K562 (cell line): ENCODE data around the gene GET4. TPM values are rescaled to one million over a fixed set of nuclear protein-coding genes. Genes with fewer than 3 reads are reported as not detected.

ENCODE experiments used
- ATAC-seq: fragments of 200-7000 bp; cut with Tn5 transposase; 3 replicates; pipeline ENCODE4 v1.9.1; 2020; ENCODE audit warnings: moderate library complexity
- BruUV-seq: library from RNA; stranded (reverse); fragments of 400-500 nt; replicated peaks from 2 replicates; lab custom pipeline; 2021; lab: Mats Ljungman, UMichigan
- CTCF ChIA-PET: fragments of 300-600 bp; formaldehyde crosslinking; extraction: SDS; loops from one replicate; lab custom pipeline; 2021; ENCODE audit warnings: low intra/inter-chr PET ratio; lab: Yijun Ruan, JAX
- POLR2A ChIA-PET: fragments of 300-600, 350-650 bp; sonication (Branson Sonifier 250); formaldehyde crosslinking; extraction: SDS; loops from one replicate; lab custom pipeline; 2021; ENCODE audit warnings: antibody characterized with exemption, inconsistent platforms; lab: Yijun Ruan, JAX
- DNase-seq, 4 experiments: peaks; one replicate each; pipeline versions ENCODE4 v3.0.0 to v3.0.0-alpha.2; 2011 to 2018; ENCODE audit warnings: low spot score in 3 of 4, mixed read lengths in 3 of 4; ENCODE audit errors: extremely low read depth in 1 of 4
- FAIRE-seq: peaks from 2 replicates; lab custom pipeline; 2011; peaks lifted over from hg19 to GRCh38; lab: Jason Lieb, UNC
- H2AFZ ChIP-seq: 2 replicates; pipeline ENCODE4 v1.6.0; 2011; ENCODE audit warnings: low read depth, low read length, control low read depth, inconsistent platforms
- H3K27ac ChIP-seq: fragments of 200-600 bp; 3 replicates; pipeline ENCODE4 v1.8.0; 2011; ENCODE audit warnings: low read depth, mild to moderate bottlenecking, control low read depth, inconsistent platforms, low read length, moderate library complexity, mixed read lengths; ENCODE audit errors: extremely low read depth
- H3K27me3 ChIP-seq, 2 experiments: fragments of 300-600 bp in 1 of 2; 2 replicates in 1 of 2; 3 replicates in 1 of 2; pipeline versions ENCODE4 v1.6.0 to v1.8.0; 2011; ENCODE audit warnings: inconsistent platforms in 2 of 2, low read length in 2 of 2, mild to moderate bottlenecking in 1 of 2, mixed read lengths in 1 of 2, moderate library complexity in 1 of 2; ENCODE audit not compliant: control insufficient read depth in 2 of 2, insufficient read depth in 2 of 2
- H3K36me3 ChIP-seq: fragments of 300-600 bp; 3 replicates; pipeline ENCODE4 v1.8.0; 2011; ENCODE audit warnings: mild to moderate bottlenecking, low read length, inconsistent platforms; ENCODE audit not compliant: control insufficient read depth, insufficient read depth
- H3K4me1 ChIP-seq, 2 experiments: fragments of 200-600 bp in 1 of 2; replicated peaks in 1 of 2; 2 replicates in 1 of 2; 3 replicates in 1 of 2; pipeline versions ENCODE4 v1.5.1 to v1.8.0; 2011; ENCODE audit warnings: inconsistent platforms in 2 of 2, low read length in 2 of 2, mild to moderate bottlenecking in 1 of 2, mixed read lengths in 1 of 2, moderate library complexity in 1 of 2; ENCODE audit not compliant: control insufficient read depth in 2 of 2, insufficient read depth in 2 of 2
- H3K4me2 ChIP-seq: 2 replicates; pipeline ENCODE4 v1.6.1; 2011; ENCODE audit warnings: low read length, control low read depth, inconsistent platforms, mixed read lengths; ENCODE audit not compliant: insufficient read depth
- H3K4me3 ChIP-seq: fragments of 200-600 bp; sonication (generic), shearing (Covaris generic); 2 replicates; pipeline ENCODE4 v1.5.1; 2016; ENCODE audit warnings: control low read depth, inconsistent platforms
- H3K79me2 ChIP-seq: fragments of 200-600 bp; 3 replicates; pipeline ENCODE4 v1.8.0; 2011; ENCODE audit warnings: low read length, inconsistent platforms; ENCODE audit not compliant: control insufficient read depth, insufficient read depth
- H3K9ac ChIP-seq, 2 experiments: 2 replicates each; pipeline versions ENCODE4 v1.6.0 to v1.6.1; 2011; ENCODE audit warnings: low read depth in 2 of 2, low read length in 2 of 2, control low read depth in 1 of 2, inconsistent platforms in 1 of 2, mild to moderate bottlenecking in 1 of 2, mixed read lengths in 1 of 2; ENCODE audit not compliant: insufficient read depth in 1 of 2
- H3K9me1 ChIP-seq: one replicate; pipeline ENCODE4 v1.6.0; 2011; ENCODE audit warnings: inconsistent platforms, mild to moderate bottlenecking, low read length, moderate library complexity; ENCODE audit not compliant: control insufficient read depth, insufficient read depth
- H3K9me3 ChIP-seq: replicated peaks from 2 replicates; pipeline ENCODE4 v1.5.1; 2011; ENCODE audit warnings: low read depth, low read length, inconsistent platforms; ENCODE audit not compliant: control insufficient read depth, insufficient read depth
- H4K20me1 ChIP-seq: replicated peaks from 2 replicates; pipeline ENCODE4 v1.6.1; 2011; ENCODE audit warnings: low read length, inconsistent platforms, mixed read lengths; ENCODE audit not compliant: control insufficient read depth, insufficient read depth
- CCAR2 ChIP-seq: fragments of 200-400 bp; formaldehyde crosslinking; IDR thresholded peaks from 2 replicates; pipeline ENCODE4 v1.6.1; 2017; ENCODE audit warnings: mild to moderate bottlenecking, low read depth, low read length
- FOXM1 ChIP-seq, 2 experiments: fragments of 450-650 bp in 1 of 2; sonication (generic) in 1 of 2; formaldehyde crosslinking in 1 of 2; IDR thresholded peaks; 2 replicates each; pipeline versions ENCODE4 v1.6.1 to v1.9.0; 2017 to 2022; ENCODE audit warnings: low read depth in 2 of 2, mild to moderate bottlenecking in 2 of 2, missing genetic modification reagents in 1 of 2, moderate library complexity in 1 of 2
- HNRNPLL ChIP-seq: fragments of 200-400 bp; formaldehyde crosslinking; IDR thresholded peaks from 2 replicates; pipeline ENCODE4 v1.6.1; 2017; ENCODE audit warnings: low read length, low read depth, mild to moderate bottlenecking; ENCODE audit not compliant: poor library complexity, severe bottlenecking
- MXI1 ChIP-seq: IDR thresholded peaks from 2 replicates; pipeline ENCODE4 v1.6.1; 2011; ENCODE audit warnings: low read depth, mild to moderate bottlenecking, improper control_type of control experiment, low read length
- NR2C2 ChIP-seq, 2 experiments: fragments of 200-800 bp in 1 of 2; sonication (Bioruptor generic) in 1 of 2; sonication (generic) in 1 of 2; formaldehyde crosslinking in 1 of 2; IDR thresholded peaks; 2 replicates each; pipeline versions ENCODE4 v1.6.1 to v1.8.0; 2016 to 2022; ENCODE audit warnings: mild to moderate bottlenecking in 1 of 2, missing compliant biosample characterization in 1 of 2, missing genetic modification characterization in 1 of 2, missing genetic modification reagents in 1 of 2
- NR3C1 ChIP-seq: sonication (generic); formaldehyde crosslinking; IDR thresholded peaks from 2 replicates; pipeline ENCODE4 v1.8.1; 2022; ENCODE audit warnings: missing genetic modification reagents
- NR4A1 ChIP-seq, 2 experiments: fragments of 250-450 bp in 1 of 2; fragments of 450-650 bp in 1 of 2; sonication (Bioruptor Pico) in 1 of 2; IDR thresholded peaks; 2 replicates each; pipeline versions ENCODE4 v1.4.0 to v1.6.1; 2016 to 2020; ENCODE audit warnings: mild to moderate bottlenecking in 2 of 2, missing compliant biosample characterization in 1 of 2, missing genetic modification characterization in 1 of 2, moderate library complexity in 1 of 2
- PHTF2 ChIP-seq: fragments of 250-450 bp; sonication (Bioruptor Pico); IDR thresholded peaks from 2 replicates; pipeline ENCODE4 v1.5.0; 2021; ENCODE audit warnings: mild to moderate bottlenecking
- PYGO2 ChIP-seq: fragments of 450-650 bp; IDR thresholded peaks from 2 replicates; pipeline ENCODE4 v1.6.1; 2016; ENCODE audit warnings: mild to moderate bottlenecking, missing genetic modification characterization, moderate library complexity, missing compliant biosample characterization
- WGBS: fragments of 100-300 bp; shearing (Covaris generic); methylation state at CpG from one replicate; pipeline ENCODE4 v1.1.6; 2016; ENCODE audit warnings: low coverage, mixed read lengths; ENCODE audit not compliant: insufficient coverage; ENCODE audit errors: missing lambda C conversion rate; 5-methylcytosine and 5-hydroxymethylcytosine counted together
- in situ Hi-C: fragments of 300-500 bp; cut with MboI; formaldehyde crosslinking; loops from 4 replicates; pipeline ENCODE4 v1.15.0; 2018; ENCODE audit warnings: inconsistent platforms, mixed read lengths
- intact Hi-C: fragments of 100-400 bp; cut with micrococcal nuclease; formaldehyde crosslinking; loops from 2 replicates; pipeline ENCODE4 v1.14.2; 2022
- polyA plus RNA-seq, 8 experiments: library from polyadenylated mRNA; depleted of rRNA in 4 of 8; stranded (reverse) in 5 of 8; unstranded in 3 of 8; fragments of >200 nt; fragmentation: Nextera tagmentation in 2 of 8; fragmentation: Illumina TruSeq in 1 of 8; extraction: Ambion mirVana in 2 of 8; extraction: Trizol in 1 of 8; gene quantifications; 2 replicates each; pipeline versions ENCODE4 v1.2.1 to v1.2.3, GENCODE V29; 2011 to 2014; ENCODE audit warnings: inconsistent platforms in 1 of 8, missing spikeins in 1 of 8
- total RNA-seq, 7 experiments: library from RNA; depleted of rRNA in 6 of 7; stranded (reverse); fragments of >200 nt in 6 of 7; fragmentation: Illumina TruSeq in 2 of 7; extraction: Trizol in 2 of 7; gene quantifications; 2 replicates each; pipeline versions ENCODE4 v1.2.1 to v1.2.3, GENCODE V29; 2011 to 2021; ENCODE audit warnings: low replicate concordance in 1 of 7
- TF ChIP-seq, protein P1 (sequence below): fragments of 450-650 bp; IDR thresholded peaks from 2 replicates; pipeline ENCODE4 v1.7.1; 2018; ENCODE audit warnings: mild to moderate bottlenecking, low read depth; ENCODE audit not compliant: partially characterized antibody
- TF ChIP-seq, protein P2 (sequence below): fragments of 250-450 bp; sonication (Bioruptor Pico); IDR thresholded peaks from 2 replicates; pipeline ENCODE4 v1.8.0; 2022; ENCODE audit warnings: inconsistent platforms, mild to moderate bottlenecking, moderate library complexity, borderline replicate concordance
- TF ChIP-seq, protein P3 (sequence below): fragments of 250-450 bp; sonication (Bioruptor Pico); IDR thresholded peaks from 2 replicates; pipeline ENCODE4 v1.8.0; 2021; ENCODE audit warnings: borderline replicate concordance, mild to moderate bottlenecking, moderate library complexity; ENCODE audit not compliant: poor library complexity, severe bottlenecking
- TF ChIP-seq, protein P4 (sequence below): sonication (generic); formaldehyde crosslinking; IDR thresholded peaks from 2 replicates; pipeline ENCODE4 v1.8.1; 2022; ENCODE audit warnings: missing genetic modification reagents

Gene GET4
- total and polyA plus RNA-seq, 9 of the 15 experiments (the other 6 are each of a cell fraction or from before 2014, with no cell fraction given) = 0.99 to 122 (median 40.4) TPM

DNA sequence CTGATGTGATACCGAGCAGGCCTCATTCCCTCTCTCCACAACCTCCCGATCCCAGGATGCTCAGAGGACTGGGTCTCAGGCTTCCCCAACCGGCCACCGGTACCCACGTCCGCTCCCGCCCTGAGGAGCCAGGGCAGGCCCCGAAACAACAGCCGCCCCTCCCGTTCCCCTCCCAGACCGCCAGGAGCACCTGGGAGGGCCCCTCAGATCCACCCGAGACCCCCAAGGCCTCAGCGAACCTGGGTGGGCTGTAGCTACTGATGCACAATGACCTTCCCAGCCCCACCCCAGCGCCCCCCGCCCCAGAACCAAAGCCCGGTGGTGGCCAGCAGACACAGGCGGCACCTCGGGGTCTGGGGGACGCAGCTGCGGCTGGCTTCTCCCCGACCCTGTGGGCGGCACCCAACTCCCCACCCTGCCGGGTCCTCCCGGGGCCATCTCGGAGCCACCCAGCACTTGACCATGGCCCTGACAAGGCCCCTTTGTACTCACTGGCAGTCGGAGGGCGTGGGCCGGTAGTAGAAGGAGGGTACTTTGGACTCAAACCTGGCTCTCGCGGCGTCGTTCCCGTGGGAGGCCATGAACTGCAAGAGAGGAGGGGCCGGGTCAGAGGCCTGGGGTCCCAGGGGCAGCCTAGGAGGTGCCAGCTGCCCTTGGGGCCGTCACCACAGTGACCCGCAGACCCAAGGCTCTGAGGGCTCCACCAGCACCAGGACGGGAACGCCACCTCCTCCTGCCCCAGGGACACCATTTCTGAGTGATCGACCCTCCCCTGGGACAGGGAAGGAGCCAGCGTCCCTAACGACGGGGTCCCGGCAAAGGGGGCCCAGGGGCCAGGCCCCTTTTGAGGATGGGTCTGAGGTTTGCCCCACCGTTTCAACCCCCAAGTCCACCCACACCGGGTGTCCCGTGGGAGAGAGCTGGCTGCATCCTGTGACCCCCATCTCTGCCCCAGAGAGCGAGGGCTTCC, 50.0 kb downstream of the GET4 start:
- ChIA-PET POLR2A (no interaction called here), CTCF (no interaction called here)
- Histone ChIP-seq H3K9me3 (no peaks in the 10 kb centered on the region), H3K4me3 (no peak overlapping the region), H3K27me3 (peaks cover 0 to 31% of the 10 kb centered on the region in 2 experiments; a peak in 3 of 5 replicates), H3K4me1 (peaks cover 10 to 52% of the 10 kb centered on the region in 2 experiments), H4K20me1 (no peaks in the 10 kb centered on the region), H3K9me1 (no peaks in the 10 kb centered on the region), H3K9ac (peak overlapping the region in 1 of 2 experiments; percentile 35; a peak in 2 of 4 replicates), H2AFZ (no peak overlapping the region; the same call in 1 of the 2 replicates), H3K36me3 (no peaks in the 10 kb centered on the region), H3K4me2 (no peak overlapping the region), H3K27ac (no peak overlapping the region), H3K79me2 (no peaks in the 10 kb centered on the region)
- no peak for FAIRE-seq
- no peak for DNase-seq
- no peak for ATAC-seq
- no TSS peak for BruUV-seq
- 28% methylated on average over 25 of the region's 47 CpGs for WGBS
- intact Hi-C loops (no loop called here), in situ Hi-C loops (no loop called here)
- no peak for TF ChIP-seq CCAR2
- TF ChIP-seq NR2C2 (CRISPR knock-in tag; IDR thresholded peaks at IDR 0.05) = no peak
- no peak for TF ChIP-seq NR2C2 (tag; IDR thresholded peaks at IDR 0.05)
- TF ChIP-seq, protein P1, sequence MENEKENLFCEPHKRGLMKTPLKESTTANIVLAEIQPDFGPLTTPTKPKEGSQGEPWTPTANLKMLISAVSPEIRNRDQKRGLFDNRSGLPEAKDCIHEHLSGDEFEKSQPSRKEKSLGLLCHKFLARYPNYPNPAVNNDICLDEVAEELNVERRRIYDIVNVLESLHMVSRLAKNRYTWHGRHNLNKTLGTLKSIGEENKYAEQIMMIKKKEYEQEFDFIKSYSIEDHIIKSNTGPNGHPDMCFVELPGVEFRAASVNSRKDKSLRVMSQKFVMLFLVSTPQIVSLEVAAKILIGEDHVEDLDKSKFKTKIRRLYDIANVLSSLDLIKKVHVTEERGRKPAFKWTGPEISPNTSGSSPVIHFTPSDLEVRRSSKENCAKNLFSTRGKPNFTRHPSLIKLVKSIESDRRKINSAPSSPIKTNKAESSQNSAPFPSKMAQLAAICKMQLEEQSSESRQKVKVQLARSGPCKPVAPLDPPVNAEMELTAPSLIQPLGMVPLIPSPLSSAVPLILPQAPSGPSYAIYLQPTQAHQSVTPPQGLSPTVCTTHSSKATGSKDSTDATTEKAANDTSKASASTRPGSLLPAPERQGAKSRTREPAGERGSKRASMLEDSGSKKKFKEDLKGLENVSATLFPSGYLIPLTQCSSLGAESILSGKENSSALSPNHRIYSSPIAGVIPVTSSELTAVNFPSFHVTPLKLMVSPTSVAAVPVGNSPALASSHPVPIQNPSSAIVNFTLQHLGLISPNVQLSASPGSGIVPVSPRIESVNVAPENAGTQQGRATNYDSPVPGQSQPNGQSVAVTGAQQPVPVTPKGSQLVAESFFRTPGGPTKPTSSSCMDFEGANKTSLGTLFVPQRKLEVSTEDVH = no peak
- TF ChIP-seq NR4A1 (CRISPR knock-in tag; IDR thresholded peaks at IDR 0.05) = no peak
- TF ChIP-seq NR4A1 (tag; IDR thresholded peaks at IDR 0.05) = no peak
- no peak for TF ChIP-seq NR3C1
- no peak for TF ChIP-seq FOXM1 (IDR thresholded peaks at IDR 0.05; ENCODE audit: low read depth)
- TF ChIP-seq FOXM1 (CRISPR knock-in tag; IDR thresholded peaks at IDR 0.05; ENCODE audit: low read depth) = no peak
- no peak for TF ChIP-seq HNRNPLL
- no peak for TF ChIP-seq PYGO2 (tag)
- no peak for TF ChIP-seq MXI1
- TF ChIP-seq, protein P2, sequence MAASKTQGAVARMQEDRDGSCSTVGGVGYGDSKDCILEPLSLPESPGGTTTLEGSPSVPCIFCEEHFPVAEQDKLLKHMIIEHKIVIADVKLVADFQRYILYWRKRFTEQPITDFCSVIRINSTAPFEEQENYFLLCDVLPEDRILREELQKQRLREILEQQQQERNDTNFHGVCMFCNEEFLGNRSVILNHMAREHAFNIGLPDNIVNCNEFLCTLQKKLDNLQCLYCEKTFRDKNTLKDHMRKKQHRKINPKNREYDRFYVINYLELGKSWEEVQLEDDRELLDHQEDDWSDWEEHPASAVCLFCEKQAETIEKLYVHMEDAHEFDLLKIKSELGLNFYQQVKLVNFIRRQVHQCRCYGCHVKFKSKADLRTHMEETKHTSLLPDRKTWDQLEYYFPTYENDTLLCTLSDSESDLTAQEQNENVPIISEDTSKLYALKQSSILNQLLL (CRISPR knock-in tag) = no peak
- TF ChIP-seq, protein P3, sequence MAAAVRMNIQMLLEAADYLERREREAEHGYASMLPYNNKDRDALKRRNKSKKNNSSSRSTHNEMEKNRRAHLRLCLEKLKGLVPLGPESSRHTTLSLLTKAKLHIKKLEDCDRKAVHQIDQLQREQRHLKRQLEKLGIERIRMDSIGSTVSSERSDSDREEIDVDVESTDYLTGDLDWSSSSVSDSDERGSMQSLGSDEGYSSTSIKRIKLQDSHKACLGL = no peak
- TF ChIP-seq PHTF2 = no peak
- TF ChIP-seq, protein P4, sequence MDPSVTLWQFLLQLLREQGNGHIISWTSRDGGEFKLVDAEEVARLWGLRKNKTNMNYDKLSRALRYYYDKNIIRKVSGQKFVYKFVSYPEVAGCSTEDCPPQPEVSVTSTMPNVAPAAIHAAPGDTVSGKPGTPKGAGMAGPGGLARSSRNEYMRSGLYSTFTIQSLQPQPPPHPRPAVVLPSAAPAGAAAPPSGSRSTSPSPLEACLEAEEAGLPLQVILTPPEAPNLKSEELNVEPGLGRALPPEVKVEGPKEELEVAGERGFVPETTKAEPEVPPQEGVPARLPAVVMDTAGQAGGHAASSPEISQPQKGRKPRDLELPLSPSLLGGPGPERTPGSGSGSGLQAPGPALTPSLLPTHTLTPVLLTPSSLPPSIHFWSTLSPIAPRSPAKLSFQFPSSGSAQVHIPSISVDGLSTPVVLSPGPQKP (CRISPR knock-in tag) = no peak
